ENCODE results near the gene DMRTC1B.
"Not testable (repeated sequence)": the region's sequence is repeated elsewhere in the genome, so short reads cannot be mapped to it uniquely, and the experiment has no call there.

Gene DMRTC1B, protein sequence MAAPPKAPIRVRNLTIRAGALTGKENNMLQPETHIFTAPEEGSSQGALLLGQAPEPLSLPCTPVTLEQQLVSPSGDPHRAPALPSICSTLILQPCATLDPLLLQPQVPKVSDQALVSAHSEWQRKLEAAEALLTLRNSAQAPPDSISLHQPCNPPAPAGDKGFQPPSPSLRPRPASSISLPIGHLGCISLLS

DNA sequence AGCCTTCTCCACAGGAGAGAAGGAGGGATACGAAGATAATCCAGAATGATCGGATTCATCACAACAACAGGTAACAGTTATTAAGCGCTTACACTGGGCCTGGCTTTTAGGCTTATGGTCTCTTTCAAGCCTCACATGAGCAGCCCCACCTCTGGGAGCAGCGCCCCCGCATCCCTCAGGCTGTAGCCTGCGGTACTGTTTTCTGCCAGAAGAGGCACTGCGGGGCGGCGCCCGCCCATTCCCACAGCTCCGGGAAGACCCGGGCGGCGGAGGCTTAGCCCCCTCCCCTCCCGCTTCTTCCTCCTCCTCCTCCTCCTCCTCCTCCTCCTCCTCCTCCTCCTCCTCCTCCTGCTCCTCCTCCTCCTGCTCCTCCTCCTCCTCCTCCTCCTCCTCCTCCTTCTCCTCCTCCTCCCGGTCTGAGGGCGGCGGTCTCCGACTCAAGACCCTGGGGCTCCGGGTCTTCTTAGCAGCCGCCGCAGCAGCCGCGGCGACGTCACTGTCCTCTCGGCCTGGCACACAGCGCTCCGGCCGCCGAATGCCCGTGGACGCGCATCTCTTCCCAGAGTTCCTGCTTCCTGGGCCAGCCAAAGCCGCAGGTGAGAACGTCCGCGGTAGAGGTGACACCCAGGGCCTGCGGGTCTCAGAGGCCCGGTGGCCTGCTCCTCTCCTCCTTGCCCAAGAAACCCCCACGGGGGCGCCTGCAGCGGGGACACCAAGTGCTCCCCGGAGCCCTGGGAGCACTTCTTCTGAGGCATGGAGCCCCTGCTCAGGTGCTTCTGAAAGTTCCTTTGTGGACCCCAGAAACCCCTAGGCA lies at the start of gene DMRTC1B:
Gene DMRTC1B (plus strand): TSS at position 238 of the 814 bp plus-strand sequence. CDS start 68,246 bp downstream, outside the sequence.
- DNase-seq (ENCODE audit: low spot score), result not testable (repeated sequence)

DNA sequence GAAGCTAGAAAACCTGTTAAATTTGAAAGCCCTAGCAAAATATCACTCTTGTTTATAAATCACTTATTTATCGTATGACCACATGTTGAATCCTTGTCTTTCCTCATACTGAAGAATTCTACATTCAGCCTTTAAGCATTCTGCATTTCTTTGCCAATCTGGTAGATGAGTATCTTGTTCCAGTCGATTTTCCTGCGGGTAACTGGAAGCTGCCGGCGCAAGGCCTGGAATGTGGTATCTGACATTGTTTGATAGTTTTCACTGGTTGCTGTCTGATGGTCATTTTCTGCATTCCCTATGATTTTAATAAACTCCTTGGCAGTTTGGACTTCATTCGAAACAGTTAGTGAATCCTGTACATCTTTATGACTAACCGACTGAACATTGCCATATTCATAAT lies 48.8 kb upstream of the DMRTC1B start:
- no peak for DNase-seq (ENCODE audit: low spot score)

DNA sequence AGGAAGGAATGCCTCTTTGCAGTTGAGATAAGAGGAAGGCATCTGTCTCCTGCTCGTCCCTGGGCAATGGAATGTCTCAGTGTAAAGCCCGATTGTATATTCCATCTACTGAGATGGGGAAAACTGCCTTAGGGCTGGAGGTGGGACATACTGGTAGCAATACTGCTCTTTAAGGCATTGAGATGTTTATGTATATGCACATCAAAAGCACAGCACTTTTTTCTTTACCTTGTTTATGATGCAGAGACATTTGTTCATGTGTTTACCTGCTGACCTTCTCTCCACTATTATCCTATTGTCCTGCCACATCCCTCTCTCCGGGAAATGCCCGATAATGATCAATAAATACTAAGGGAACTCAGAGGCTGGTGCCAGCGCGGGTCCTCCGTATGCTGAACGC lies 43.1 kb upstream of the DMRTC1B start:
- DNase-seq (ENCODE audit: low spot score), result not testable (repeated sequence)

- no peak for DNase-seq (ENCODE audit: low spot score)
Measured at GRCh38 chrX:72735561-72735960, 41.1 kb upstream of the DMRTC1B start.

GRCh38 chrX:72745546-72745945 lies 31.1 kb upstream of the DMRTC1B start:
- not testable (repeated sequence) for DNase-seq (ENCODE audit: low spot score)

- DNase-seq (ENCODE audit: low spot score), result not testable (repeated sequence)
Measured at GRCh38 chrX:72748545-72748944, 28.1 kb upstream of the DMRTC1B start.

DNA sequence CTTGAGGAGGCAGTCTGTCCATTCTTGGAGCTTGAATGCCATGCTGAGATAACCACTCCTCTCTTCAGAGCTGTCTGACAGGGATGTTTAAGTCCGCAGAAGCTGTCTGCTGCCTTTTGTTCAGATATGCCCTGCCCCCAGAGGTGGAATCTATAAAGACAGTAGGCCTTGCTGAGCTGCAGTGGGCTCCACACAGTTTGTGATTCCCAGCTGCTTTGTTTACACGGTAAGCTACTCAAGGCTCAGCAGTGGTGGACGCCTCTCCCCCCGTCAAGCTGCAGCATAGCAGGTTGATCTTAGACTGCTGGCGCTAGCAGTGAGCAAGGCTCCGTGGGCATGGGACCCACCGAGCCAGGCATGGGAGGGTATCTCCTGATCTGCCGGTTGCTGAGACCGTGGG lies 16.2 kb upstream of the DMRTC1B start:
- not testable (repeated sequence) for DNase-seq (ENCODE audit: low spot score)

GRCh38 chrX:72777467-72777790 lies 739 bp downstream of the DMRTC1B start:
- DNase-seq (ENCODE audit: low spot score), result not testable (repeated sequence)

DNA sequence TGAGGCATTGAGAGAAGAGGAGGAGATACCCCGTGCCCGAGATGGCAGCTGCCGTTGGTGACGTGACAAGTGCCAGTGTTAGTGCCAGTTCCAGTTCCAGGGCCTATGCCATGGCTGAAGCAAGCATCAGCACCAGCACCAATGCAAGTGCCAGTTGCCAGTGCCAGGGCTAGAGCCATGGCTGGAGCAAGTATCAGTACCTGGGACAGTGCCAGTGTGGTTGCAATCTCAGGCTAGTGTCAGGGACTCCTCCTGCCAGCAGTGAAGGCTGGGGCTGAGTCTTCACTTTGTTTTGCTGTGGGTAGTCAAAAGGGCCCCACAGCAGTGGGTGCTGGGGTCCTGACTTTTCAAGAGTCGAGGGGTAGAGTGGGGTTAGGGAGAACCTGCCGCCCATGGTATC lies 1.5 kb downstream of the DMRTC1B start:
- not testable (repeated sequence) for DNase-seq (ENCODE audit: low spot score)

DNA sequence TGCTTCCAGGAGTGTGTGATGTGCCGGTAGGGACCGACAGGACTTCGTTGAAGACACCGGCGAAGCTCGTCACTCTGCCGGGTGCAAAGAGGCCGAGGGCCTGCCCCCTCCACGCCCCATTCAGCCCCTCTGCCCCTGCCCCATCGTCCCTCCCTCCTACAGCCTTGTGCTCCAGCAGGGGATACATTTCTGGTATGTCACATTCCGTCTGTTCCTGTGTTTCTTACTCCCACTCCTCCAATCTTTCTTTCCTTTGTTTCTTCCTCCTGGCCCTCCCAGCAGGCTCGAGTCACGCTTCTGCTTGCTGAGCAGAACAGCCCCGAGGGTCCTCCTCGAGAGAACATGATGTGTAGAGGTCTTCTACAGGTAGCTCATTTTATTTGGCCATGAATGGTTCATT lies 5.9 kb downstream of the DMRTC1B start, which contains the start of gene FAM236B:
Gene FAM236B (minus strand): TSS at position 101 of the 400 bp plus-strand sequence. CDS start 100 bp downstream, at position 1.
- not testable (repeated sequence) for DNase-seq (ENCODE audit: low spot score)

DNA sequence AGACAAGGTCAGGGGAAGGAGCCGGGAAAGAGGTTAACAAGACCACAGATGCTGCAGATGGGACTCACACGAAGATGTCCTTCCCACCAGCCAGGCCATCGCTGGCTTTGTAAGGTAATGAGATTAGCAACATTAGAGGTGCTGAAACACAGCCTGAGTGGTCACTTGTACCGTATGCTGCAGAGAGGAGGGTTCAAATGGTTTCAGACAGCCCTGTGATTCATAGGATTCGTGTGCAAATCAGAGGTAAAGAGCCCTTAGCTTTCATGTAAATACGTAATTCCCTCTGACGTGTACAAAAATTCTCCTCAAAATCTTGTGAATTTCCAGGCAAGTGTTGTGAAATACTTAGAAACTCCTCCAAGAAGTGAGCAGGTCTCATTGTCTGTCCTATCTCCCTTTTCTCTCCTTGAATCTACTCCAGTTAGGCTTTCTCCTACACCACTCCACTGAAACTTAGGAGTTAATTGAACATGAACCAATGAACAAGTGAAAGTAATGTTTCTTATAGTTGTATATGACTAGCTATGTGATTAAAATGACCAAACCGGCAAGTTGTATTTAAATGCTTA lies 6.8 kb downstream of the DMRTC1B start:
- DNase-seq (ENCODE audit: low spot score), result not testable (repeated sequence)

- DNase-seq (ENCODE audit: low spot score), result not testable (repeated sequence)
Measured at GRCh38 chrX:72783964-72784363, 7.3 kb downstream of the DMRTC1B start.

GRCh38 chrX:72788142-72788541 lies 11.5 kb downstream of the DMRTC1B start:
- DNase-seq (ENCODE audit: low spot score), result not testable (repeated sequence)

GRCh38 chrX:72790390-72790789 lies 13.7 kb downstream of the DMRTC1B start:
- not testable (repeated sequence) for DNase-seq (ENCODE audit: low spot score)

GRCh38 chrX:72808110-72808509 lies 31.4 kb downstream of the DMRTC1B start, which contains the start of gene FAM236D:
Gene FAM236D, minus strand, starts transcription at chrX:72808210. Its CDS starts 100 bp downstream, at chrX:72808110.
- not testable (repeated sequence) for DNase-seq (ENCODE audit: low spot score)

DNA sequence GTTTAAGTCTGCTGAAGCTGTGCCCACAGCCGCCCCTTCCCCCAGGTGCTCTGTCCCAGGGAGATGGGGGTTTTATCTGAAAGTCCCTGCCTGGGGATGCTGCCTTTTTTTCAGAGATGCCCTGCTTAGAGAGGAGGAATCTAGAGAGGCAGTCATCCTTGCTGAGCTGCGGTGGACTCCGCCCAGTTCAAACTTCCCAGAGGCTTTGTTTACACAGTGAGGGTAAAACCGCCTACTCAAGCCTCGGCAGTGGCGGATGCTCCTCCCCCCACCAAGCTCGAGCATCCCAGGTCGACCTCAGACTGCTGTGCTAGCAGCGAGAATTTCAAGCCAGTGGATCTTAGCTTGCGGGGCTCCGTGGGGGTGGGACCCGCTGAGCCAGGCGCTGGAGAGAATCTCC lies 54.0 kb downstream of the DMRTC1B start:
- not testable (repeated sequence) for DNase-seq (ENCODE audit: low spot score)

GRCh38 chrX:72837532-72837931 lies 60.8 kb downstream of the DMRTC1B start:
- DNase-seq (ENCODE audit: low spot score), result not testable (repeated sequence)

DNA sequence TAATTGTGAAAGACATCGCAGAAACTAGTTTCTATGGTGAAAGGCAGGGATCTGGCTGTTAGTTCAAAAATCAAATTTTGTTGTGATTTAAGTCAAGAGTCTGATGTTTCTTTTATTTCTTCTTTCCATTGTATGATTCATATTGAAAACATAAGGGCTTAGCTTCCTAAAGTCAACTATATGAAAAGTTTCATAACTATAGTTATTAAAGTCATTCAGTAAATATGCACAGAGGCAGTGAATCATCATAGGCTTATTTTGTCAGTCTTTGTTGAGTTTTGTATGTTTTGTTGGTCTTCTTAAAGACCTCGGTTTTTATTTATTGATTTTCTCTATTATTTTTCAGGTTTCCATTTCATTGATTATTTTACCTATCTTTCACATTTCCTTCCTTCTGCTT lies 106.2 kb downstream of the DMRTC1B start:
- not testable (repeated sequence) for DNase-seq (ENCODE audit: low spot score)

GRCh38 chrX:72889740-72890139 lies 113.0 kb downstream of the DMRTC1B start:
- not testable (repeated sequence) for DNase-seq (ENCODE audit: low spot score)

Data from hepatic stellate cell (primary cell).